Measurements from ENCODE around the gene HAUS8.

- no peak for TF ChIP-seq REST (IDR thresholded peaks at IDR 0.05; ENCODE audit: insufficient read depth in 1 of 2, low read depth in 2 of 2, low read length in 2 of 2)
- TF ChIP-seq TAF1 (IDR thresholded peaks at IDR 0.05; ENCODE audit: borderline replicate concordance, insufficient read depth, low read length) = no peak
These were observed 3.9 kb upstream of the HAUS8 start for GRCh38 chr19:17078920-17079709.
